GM23338 (cell line): ENCODE results near the gene FGD3. TPM values are rescaled to one million over a fixed set of nuclear protein-coding genes. Genes with fewer than 3 reads are reported as not detected.

Experiments
- ATAC-seq: fragments of 200-7000 bp; cut with Tn5 transposase; 3 replicates; pipeline ENCODE4 v1.9.1; 2020
- DNase-seq: peaks from one replicate; pipeline ENCODE4 v3.0.0-alpha.2; 2015; ENCODE audit warnings: low spot score
- H2AFZ ChIP-seq: fragments of 200-600 bp; sonication (generic); 2 replicates; pipeline ENCODE4 v1.8.0; 2016; ENCODE audit warnings: antibody characterized with exemption, mild to moderate bottlenecking, moderate library complexity
- H3F3A ChIP-seq: fragments of 200-600 bp; sonication (generic); replicated peaks from 2 replicates; pipeline ENCODE4 v1.8.0; 2017; ENCODE audit warnings: antibody characterized with exemption, mixed run types, low read depth
- H3K27ac ChIP-seq: fragments of 200-600 bp; sonication (generic); 2 replicates; pipeline ENCODE4 v1.6.1; 2016; ENCODE audit warnings: low read depth
- H3K27me3 ChIP-seq: fragments of 200-600 bp; sonication (generic); 2 replicates; pipeline ENCODE4 v1.8.0; 2016; ENCODE audit warnings: mild to moderate bottlenecking, mixed run types, moderate library complexity; ENCODE audit not compliant: insufficient read depth
- H3K36me3 ChIP-seq: fragments of 200-600 bp; sonication (generic); 2 replicates; pipeline ENCODE4 v1.8.0; 2016; ENCODE audit warnings: mild to moderate bottlenecking; ENCODE audit not compliant: insufficient read depth
- H3K4me1 ChIP-seq: fragments of 200-600 bp; sonication (generic); 2 replicates; pipeline ENCODE4 v1.8.0; 2016; ENCODE audit warnings: mild to moderate bottlenecking, moderate library complexity; ENCODE audit not compliant: insufficient read depth
- H3K4me2 ChIP-seq: fragments of 200-600 bp; sonication (generic); 2 replicates; pipeline ENCODE4 v1.7.1; 2017; ENCODE audit warnings: mixed run types
- H3K4me3 ChIP-seq: fragments of 200-600 bp; sonication (generic); 2 replicates; pipeline ENCODE4 v1.6.1; 2016; ENCODE audit warnings: mixed run types
- H3K79me2 ChIP-seq: fragments of 200-600 bp; sonication (generic); replicated peaks from 2 replicates; pipeline ENCODE4 v1.8.0; 2017; ENCODE audit warnings: mild to moderate bottlenecking; ENCODE audit not compliant: insufficient read depth
- H3K9me2 ChIP-seq: fragments of 200-600 bp; sonication (generic); 2 replicates; pipeline ENCODE4 v1.8.0; 2017; ENCODE audit not compliant: insufficient read depth
- H4K20me1 ChIP-seq: fragments of 200-600 bp; sonication (generic); replicated peaks from 2 replicates; pipeline ENCODE4 v1.8.0; 2017; ENCODE audit warnings: mild to moderate bottlenecking; ENCODE audit not compliant: insufficient read depth
- H3K27ac Mint-ChIP-seq: 2 replicates; pipeline ENCODE4 v1.8.0; 2020; ENCODE audit warnings: inconsistent platforms, mild to moderate bottlenecking, moderate library complexity, mixed read lengths
- H3K27me3 Mint-ChIP-seq: 3 replicates; pipeline ENCODE4 v1.8.0; 2022; ENCODE audit warnings: low read depth, mild to moderate bottlenecking, moderate library complexity, mixed read lengths, inconsistent platforms; ENCODE audit not compliant: insufficient read depth, poor library complexity
- H3K36me3 Mint-ChIP-seq: 3 replicates; pipeline ENCODE4 v1.8.0; 2021; ENCODE audit warnings: low read depth, mild to moderate bottlenecking, inconsistent platforms, moderate library complexity, mixed read lengths
- H3K4me1 Mint-ChIP-seq: 3 replicates; pipeline ENCODE4 v1.8.0; 2020; ENCODE audit warnings: mild to moderate bottlenecking, inconsistent platforms, mixed read lengths
- H3K4me3 Mint-ChIP-seq: 3 replicates; pipeline ENCODE4 v1.8.0; 2021; ENCODE audit warnings: moderate library complexity, mild to moderate bottlenecking, inconsistent platforms, mixed read lengths
- H3K9me3 Mint-ChIP-seq: 3 replicates; pipeline ENCODE4 v1.8.0; 2020; ENCODE audit warnings: moderate library complexity, mild to moderate bottlenecking, inconsistent platforms, mixed read lengths
- EZH2phosphoT487 ChIP-seq: fragments of 200-600 bp; sonication (generic); IDR thresholded peaks from one replicate; pipeline ENCODE4 v1.8.1; 2018; ENCODE audit warnings: antibody characterized with exemption; ENCODE audit not compliant: unreplicated experiment
- JUNB ChIP-seq: IDR thresholded peaks from one replicate; pipeline ENCODE4 v1.6.1; 2016; ENCODE audit warnings: antibody characterized with exemption; ENCODE audit not compliant: unreplicated experiment
- NANOG ChIP-seq: IDR thresholded peaks from 2 replicates; pipeline ENCODE4 v1.6.1; 2016; ENCODE audit warnings: antibody characterized with exemption, borderline replicate concordance
- STAT1 ChIP-seq: IDR thresholded peaks from one replicate; pipeline ENCODE4 v1.6.1; 2016; ENCODE audit warnings: antibody characterized with exemption; ENCODE audit not compliant: unreplicated experiment
- ZNF114 ChIP-seq: fragments of 250-450 bp; sonication (Bioruptor Pico); IDR thresholded peaks from 2 replicates; pipeline ENCODE4 v1.5.0; 2020; ENCODE audit warnings: mild to moderate bottlenecking, moderate library complexity
- ZNF462 ChIP-seq: fragments of 250-450 bp; sonication (Bioruptor Pico); IDR thresholded peaks from 2 replicates; pipeline ENCODE4 v1.5.0; 2020; ENCODE audit warnings: mild to moderate bottlenecking, moderate library complexity
- polyA plus RNA-seq: library from polyadenylated mRNA; unstranded; fragments of >200 nt; fragmentation: Nextera tagmentation; extraction: Ambion mirVana; gene quantifications from 2 replicates; pipeline ENCODE4 v1.2.1, GENCODE V29; 2016
- total RNA-seq: library from RNA; depleted of rRNA; stranded (reverse); fragments of >200 nt; shearing (Covaris generic); gene quantifications from 2 replicates; pipeline ENCODE4 v1.2.3, GENCODE V29; 2014

FGD3 gene
- total and polyA plus RNA-seq, 2 experiments from 2014 or later: 0.95 to 1.7 TPM

- H2AFZ ChIP-seq: no peak overlapping the region
- H3K79me2 ChIP-seq: no peaks in the 10 kb centered on the region
- no peaks in the 10 kb centered on the region for H3K27me3 ChIP-seq
- no peak overlapping the region for H3K4me2 ChIP-seq
- H3K27ac ChIP-seq: no peak overlapping the region
- no peaks in the 10 kb centered on the region for H3K36me3 ChIP-seq
- peaks cover 7% of the 10 kb centered on the region; the same call in 1 of the 2 replicates for H3K4me1 ChIP-seq
- peaks cover 6% of the 10 kb centered on the region for H3K27me3 Mint-ChIP-seq
- no peak for ATAC-seq
- H3F3A ChIP-seq: no peaks in the 10 kb centered on the region
- no peaks in the 10 kb centered on the region for H3K9me2 ChIP-seq
- H3K4me1 Mint-ChIP-seq: peaks cover 9% of the 10 kb centered on the region
- H3K9me3 Mint-ChIP-seq: no peaks in the 10 kb centered on the region
- DNase-seq: no peak
- no peak overlapping the region for H3K4me3 Mint-ChIP-seq
- H3K36me3 Mint-ChIP-seq: no peaks in the 10 kb centered on the region
- H3K27ac Mint-ChIP-seq: no peak overlapping the region
- no peaks in the 10 kb centered on the region for H4K20me1 ChIP-seq
- TF ChIP-seq ZNF462 (CRISPR knock-in tag): no peak
- TF ChIP-seq EZH2phosphoT487: no peak
- TF ChIP-seq ZNF114 (CRISPR knock-in tag): no peak
- no peak for TF ChIP-seq STAT1
- H3K4me3 ChIP-seq: no peak overlapping the region
These were observed 80.4 kb downstream of the FGD3 start for GRCh38 chr9:93027750-93028149.

- no peak overlapping the region for H3K27ac ChIP-seq
- peaks cover 7% of the 10 kb centered on the region; the same call in 1 of the 2 replicates for H3K4me1 ChIP-seq
- Mint-ChIP-seq H3K4me1 (peaks cover 11% of the 10 kb centered on the region), H3K27ac (no peak overlapping the region), H3K9me3 (no peaks in the 10 kb centered on the region), H3K4me3 (no peak overlapping the region), H3K27me3 (peaks cover 6% of the 10 kb centered on the region), H3K36me3 (no peaks in the 10 kb centered on the region)
- DNase-seq: peak; percentile 38
- H3K9me2 ChIP-seq: no peaks in the 10 kb centered on the region
- H4K20me1 ChIP-seq: no peaks in the 10 kb centered on the region
- no peak overlapping the region for H3K4me3 ChIP-seq
- no peaks in the 10 kb centered on the region for H3K36me3 ChIP-seq
- TF ChIP-seq ZNF462 (CRISPR knock-in tag): no peak
- TF ChIP-seq NANOG: peak; percentile 28; the same call in 1 of the 2 replicates
- TF ChIP-seq JUNB: no peak
- H3K4me2 ChIP-seq: no peak overlapping the region
- H3K27me3 ChIP-seq: no peaks in the 10 kb centered on the region
- H3F3A ChIP-seq: no peaks in the 10 kb centered on the region
- H3K79me2 ChIP-seq: no peaks in the 10 kb centered on the region
- no peak for ATAC-seq
- H2AFZ ChIP-seq: no peak overlapping the region
These were observed 81.2 kb downstream of the FGD3 start for GRCh38 chr9:93028448-93029006.
